HG02870 (cell line): ENCODE measurements around the gene SLC2A13.
"Not testable (repeated sequence)": the region's sequence is repeated elsewhere in the genome, so short reads cannot be mapped to it uniquely, and the experiment has no call there.

Experiments
- ATAC-seq: cut with Tn5 transposase; IDR thresholded peaks from one replicate; pipeline ENCODE4 v1.9.1; 2021; ENCODE audit warnings: mild to moderate bottlenecking, moderate library complexity; ENCODE audit not compliant: unreplicated experiment

Gene SLC2A13

GRCh38 chr12:39777465-39777864 lies 328.4 kb downstream of the SLC2A13 start:
- ATAC-seq, result no peak

- ATAC-seq, result no peak
Measured at GRCh38 chr12:39773266-39773665, 332.6 kb downstream of the SLC2A13 start.

- ATAC-seq, result no peak
Measured at GRCh38 chr12:39772821-39773259, 333.0 kb downstream of the SLC2A13 start.

GRCh38 chr12:39771456-39771855 lies 334.4 kb downstream of the SLC2A13 start:
- ATAC-seq, result no peak

- peak; percentile 84 for ATAC-seq
Measured at GRCh38 chr12:39764944-39765560, 340.8 kb downstream of the SLC2A13 start.

- no peak for ATAC-seq
Measured at GRCh38 chr12:39763890-39764169, 342.1 kb downstream of the SLC2A13 start.

- ATAC-seq, result no peak
Measured at GRCh38 chr12:39763071-39763889, 342.6 kb downstream of the SLC2A13 start.

GRCh38 chr12:39755478-39755877 lies 350.4 kb downstream of the SLC2A13 start:
- no peak for ATAC-seq

GRCh38 chr12:39752482-39753137 lies 353.3 kb downstream of the SLC2A13 start:
- ATAC-seq, result no peak

GRCh38 chr12:39746151-39746550 lies 359.7 kb downstream of the SLC2A13 start:
- ATAC-seq, result not testable (repeated sequence)

GRCh38 chr12:39743655-39744054 lies 362.2 kb downstream of the SLC2A13 start:
- no peak for ATAC-seq

GRCh38 chr12:39736406-39736805 lies 369.5 kb downstream of the SLC2A13 start:
- no peak for ATAC-seq

- ATAC-seq, result no peak
Measured at GRCh38 chr12:39723831-39724230, 382.1 kb downstream of the SLC2A13 start.

- ATAC-seq, result peak; percentile 72
Measured at GRCh38 chr12:39722504-39722903, 383.4 kb downstream of the SLC2A13 start.

- no peak for ATAC-seq
Measured at GRCh38 chr12:39713552-39713951, 392.3 kb downstream of the SLC2A13 start.

- no peak for ATAC-seq
Measured at GRCh38 chr12:39712334-39712733, 393.5 kb downstream of the SLC2A13 start.
